ENCODE data around the gene MAP1LC3C. TPM values are rescaled to one million over a fixed set of nuclear protein-coding genes. Genes with fewer than 3 reads are reported as not detected.

MAP1LC3C gene
- polyA plus RNA-seq, 1 donor from 2014 or later, result 0.50 TPM

GRCh38 chr1:242002510-242002909 lies 3.6 kb upstream of the MAP1LC3C start:
- TF ChIP-seq, protein P1, sequence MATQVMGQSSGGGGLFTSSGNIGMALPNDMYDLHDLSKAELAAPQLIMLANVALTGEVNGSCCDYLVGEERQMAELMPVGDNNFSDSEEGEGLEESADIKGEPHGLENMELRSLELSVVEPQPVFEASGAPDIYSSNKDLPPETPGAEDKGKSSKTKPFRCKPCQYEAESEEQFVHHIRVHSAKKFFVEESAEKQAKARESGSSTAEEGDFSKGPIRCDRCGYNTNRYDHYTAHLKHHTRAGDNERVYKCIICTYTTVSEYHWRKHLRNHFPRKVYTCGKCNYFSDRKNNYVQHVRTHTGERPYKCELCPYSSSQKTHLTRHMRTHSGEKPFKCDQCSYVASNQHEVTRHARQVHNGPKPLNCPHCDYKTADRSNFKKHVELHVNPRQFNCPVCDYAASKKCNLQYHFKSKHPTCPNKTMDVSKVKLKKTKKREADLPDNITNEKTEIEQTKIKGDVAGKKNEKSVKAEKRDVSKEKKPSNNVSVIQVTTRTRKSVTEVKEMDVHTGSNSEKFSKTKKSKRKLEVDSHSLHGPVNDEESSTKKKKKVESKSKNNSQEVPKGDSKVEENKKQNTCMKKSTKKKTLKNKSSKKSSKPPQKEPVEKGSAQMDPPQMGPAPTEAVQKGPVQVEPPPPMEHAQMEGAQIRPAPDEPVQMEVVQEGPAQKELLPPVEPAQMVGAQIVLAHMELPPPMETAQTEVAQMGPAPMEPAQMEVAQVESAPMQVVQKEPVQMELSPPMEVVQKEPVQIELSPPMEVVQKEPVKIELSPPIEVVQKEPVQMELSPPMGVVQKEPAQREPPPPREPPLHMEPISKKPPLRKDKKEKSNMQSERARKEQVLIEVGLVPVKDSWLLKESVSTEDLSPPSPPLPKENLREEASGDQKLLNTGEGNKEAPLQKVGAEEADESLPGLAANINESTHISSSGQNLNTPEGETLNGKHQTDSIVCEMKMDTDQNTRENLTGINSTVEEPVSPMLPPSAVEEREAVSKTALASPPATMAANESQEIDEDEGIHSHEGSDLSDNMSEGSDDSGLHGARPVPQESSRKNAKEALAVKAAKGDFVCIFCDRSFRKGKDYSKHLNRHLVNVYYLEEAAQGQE (IDR thresholded peaks at IDR 0.05; ENCODE audit: borderline replicate concordance), result no peak
- TF ChIP-seq, protein P2, sequence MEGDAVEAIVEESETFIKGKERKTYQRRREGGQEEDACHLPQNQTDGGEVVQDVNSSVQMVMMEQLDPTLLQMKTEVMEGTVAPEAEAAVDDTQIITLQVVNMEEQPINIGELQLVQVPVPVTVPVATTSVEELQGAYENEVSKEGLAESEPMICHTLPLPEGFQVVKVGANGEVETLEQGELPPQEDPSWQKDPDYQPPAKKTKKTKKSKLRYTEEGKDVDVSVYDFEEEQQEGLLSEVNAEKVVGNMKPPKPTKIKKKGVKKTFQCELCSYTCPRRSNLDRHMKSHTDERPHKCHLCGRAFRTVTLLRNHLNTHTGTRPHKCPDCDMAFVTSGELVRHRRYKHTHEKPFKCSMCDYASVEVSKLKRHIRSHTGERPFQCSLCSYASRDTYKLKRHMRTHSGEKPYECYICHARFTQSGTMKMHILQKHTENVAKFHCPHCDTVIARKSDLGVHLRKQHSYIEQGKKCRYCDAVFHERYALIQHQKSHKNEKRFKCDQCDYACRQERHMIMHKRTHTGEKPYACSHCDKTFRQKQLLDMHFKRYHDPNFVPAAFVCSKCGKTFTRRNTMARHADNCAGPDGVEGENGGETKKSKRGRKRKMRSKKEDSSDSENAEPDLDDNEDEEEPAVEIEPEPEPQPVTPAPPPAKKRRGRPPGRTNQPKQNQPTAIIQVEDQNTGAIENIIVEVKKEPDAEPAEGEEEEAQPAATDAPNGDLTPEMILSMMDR (IDR thresholded peaks at IDR 0.05; ENCODE audit: poor library complexity, severe bottlenecking), result no peak
- TF ChIP-seq RAD21 (conservative IDR thresholded peaks at IDR 0.05) (no peak), EP300 (conservative IDR thresholded peaks at IDR 0.05; ENCODE audit: poor library complexity, severe bottlenecking) (no peak), MXI1 (conservative IDR thresholded peaks at IDR 0.05; ENCODE audit: poor library complexity, severe bottlenecking) (no peak), EZH2 (IDR thresholded peaks at IDR 0.05; ENCODE audit: borderline replicate concordance, insufficient read depth, low read length, poor library complexity, severe bottlenecking) (no peak), POLR2AphosphoS5 (IDR thresholded peaks at IDR 0.05) (no peak), TAF1 (IDR thresholded peaks at IDR 0.05; ENCODE audit: low read depth) (no peak)
- no peak overlapping the region for H2AFZ ChIP-seq (ENCODE audit: low read depth, low read length)
- H3K4me2 ChIP-seq (ENCODE audit: low read length), result no peak overlapping the region
- H3F3A ChIP-seq (ENCODE audit: insufficient read depth, low read length, poor library complexity, severe bottlenecking), result no peaks in the 10 kb centered on the region
- H3K9me3 ChIP-seq (ENCODE audit: low read length), result no peaks in the 10 kb centered on the region
- no peaks in the 10 kb centered on the region for H3K79me2 ChIP-seq (replicated peaks; ENCODE audit: insufficient read depth, low read length)
- no peak overlapping the region for H3K27ac ChIP-seq (ENCODE audit: low read length)
- no peaks in the 10 kb centered on the region for H3K27me3 ChIP-seq (ENCODE audit: insufficient read depth, low read depth, low read length)
- no peak overlapping the region for H3K9ac ChIP-seq (ENCODE audit: low read length)
- H3K36me3 ChIP-seq (ENCODE audit: insufficient read depth, low read length), result no peaks in the 10 kb centered on the region
- no peaks in the 10 kb centered on the region for H4K20me1 ChIP-seq (ENCODE audit: insufficient read depth)
- H3K4me3 ChIP-seq (ENCODE audit: low read length), result no peak overlapping the region
- no peaks in the 10 kb centered on the region for H3K9me2 ChIP-seq (ENCODE audit: insufficient read depth, low read length)

DNA sequence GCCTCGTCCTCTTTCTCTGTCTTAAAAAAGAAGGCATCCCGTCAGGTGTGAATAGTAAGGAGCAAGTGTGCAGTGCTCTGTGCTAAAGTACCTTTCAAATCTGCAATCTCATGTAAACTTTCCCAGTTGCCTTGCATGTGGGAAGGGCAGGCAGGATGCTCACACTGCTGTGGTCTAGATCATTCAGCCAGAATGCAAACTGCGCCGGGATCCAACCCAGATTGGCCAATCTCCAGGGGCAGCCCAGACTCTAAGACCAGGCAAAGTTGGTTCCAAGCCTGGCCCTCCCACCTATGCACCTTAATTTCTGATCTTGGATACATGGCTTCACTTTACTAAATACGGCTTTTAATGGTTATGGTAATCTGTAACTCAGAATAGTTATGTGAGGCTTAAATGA lies 3.2 kb upstream of the MAP1LC3C start:
- no peaks in the 10 kb centered on the region for H3K27me3 ChIP-seq (ENCODE audit: insufficient read depth, low read depth, low read length)
- H3K9me3 ChIP-seq (ENCODE audit: low read length), result no peaks in the 10 kb centered on the region
- no peak overlapping the region for H2AFZ ChIP-seq (ENCODE audit: low read depth, low read length)
- H3K36me3 ChIP-seq (ENCODE audit: insufficient read depth, low read length), result no peaks in the 10 kb centered on the region
- no peaks in the 10 kb centered on the region for H4K20me1 ChIP-seq (ENCODE audit: insufficient read depth)
- H3K9ac ChIP-seq (ENCODE audit: low read length), result no peak overlapping the region
- H3K4me2 ChIP-seq (ENCODE audit: low read length), result no peak overlapping the region
- H3K9me2 ChIP-seq (ENCODE audit: insufficient read depth, low read length), result no peaks in the 10 kb centered on the region
- H3F3A ChIP-seq (ENCODE audit: insufficient read depth, low read length, poor library complexity, severe bottlenecking), result no peaks in the 10 kb centered on the region
- no peak overlapping the region for H3K27ac ChIP-seq (ENCODE audit: low read length)
- TF ChIP-seq, protein P2 (IDR thresholded peaks at IDR 0.05; ENCODE audit: poor library complexity, severe bottlenecking), result no peak
- TF ChIP-seq MXI1 (conservative IDR thresholded peaks at IDR 0.05; ENCODE audit: poor library complexity, severe bottlenecking), result no peak
- no peak for TF ChIP-seq TAF1 (IDR thresholded peaks at IDR 0.05; ENCODE audit: low read depth)
- TF ChIP-seq RAD21 (conservative IDR thresholded peaks at IDR 0.05), result no peak
- TF ChIP-seq EZH2 (IDR thresholded peaks at IDR 0.05; ENCODE audit: borderline replicate concordance, insufficient read depth, low read length, poor library complexity, severe bottlenecking), result no peak
- TF ChIP-seq, protein P1 (IDR thresholded peaks at IDR 0.05; ENCODE audit: borderline replicate concordance), result no peak
- no peak for TF ChIP-seq EP300 (conservative IDR thresholded peaks at IDR 0.05; ENCODE audit: poor library complexity, severe bottlenecking)
- no peak for TF ChIP-seq POLR2AphosphoS5 (IDR thresholded peaks at IDR 0.05)
- no peak for TF ChIP-seq SMC3 (conservative IDR thresholded peaks at IDR 0.05; ENCODE audit: poor library complexity)
- H3K4me3 ChIP-seq (ENCODE audit: low read length), result no peak overlapping the region
- H3K79me2 ChIP-seq (replicated peaks; ENCODE audit: insufficient read depth, low read length), result no peaks in the 10 kb centered on the region

Measured in neural cell (in vitro differentiated cells).